HAP-1 (cell line): ENCODE measurements around the gene VPS37B.
A peak's percentile ranks its signal among the peaks of the same experiment; 100 is the strongest.
"Not testable (repeated sequence)": the region's sequence is repeated elsewhere in the genome, so short reads cannot be mapped to it uniquely, and the experiment has no call there.

Experiments used
- DNase-seq, 2 experiments: peaks; one replicate each; pipeline ENCODE4 v3.0.0-alpha.2; 2016 to 2020; ENCODE audit warnings: low spot score in 2 of 2
- H3K27me3 ChIP-seq: fragments of 250-450 bp; sonication (Bioruptor Pico); 2 replicates; pipeline ENCODE4 v1.5.1; 2020; ENCODE audit warnings: low read depth, mild to moderate bottlenecking, moderate library complexity
- H3K36me3 ChIP-seq: fragments of 250-450 bp; sonication (Bioruptor Pico); replicated peaks from 2 replicates; pipeline ENCODE4 v1.5.1; 2020; ENCODE audit warnings: mild to moderate bottlenecking
- H3K4me1 ChIP-seq: fragments of 250-450 bp; sonication (Bioruptor Pico); 2 replicates; pipeline ENCODE4 v1.5.1; 2020; ENCODE audit warnings: mild to moderate bottlenecking
- H3K4me3 ChIP-seq: fragments of 250-450 bp; sonication (Bioruptor Pico); 2 replicates; pipeline ENCODE4 v1.5.1; 2020; ENCODE audit warnings: mild to moderate bottlenecking, moderate library complexity
- H3K9me3 ChIP-seq: fragments of 250-450 bp; sonication (Bioruptor Pico); 2 replicates; pipeline ENCODE4 v1.5.1; 2020; ENCODE audit warnings: mild to moderate bottlenecking, moderate library complexity
- in situ Hi-C: fragments of 300-500 bp; cut with MboI; formaldehyde crosslinking; loops from 3 replicates; pipeline ENCODE4 v1.14.3; 2020; ENCODE audit warnings: low sequenced_read_pairs, inconsistent platforms, mixed read lengths

The VPS37B gene

DNA sequence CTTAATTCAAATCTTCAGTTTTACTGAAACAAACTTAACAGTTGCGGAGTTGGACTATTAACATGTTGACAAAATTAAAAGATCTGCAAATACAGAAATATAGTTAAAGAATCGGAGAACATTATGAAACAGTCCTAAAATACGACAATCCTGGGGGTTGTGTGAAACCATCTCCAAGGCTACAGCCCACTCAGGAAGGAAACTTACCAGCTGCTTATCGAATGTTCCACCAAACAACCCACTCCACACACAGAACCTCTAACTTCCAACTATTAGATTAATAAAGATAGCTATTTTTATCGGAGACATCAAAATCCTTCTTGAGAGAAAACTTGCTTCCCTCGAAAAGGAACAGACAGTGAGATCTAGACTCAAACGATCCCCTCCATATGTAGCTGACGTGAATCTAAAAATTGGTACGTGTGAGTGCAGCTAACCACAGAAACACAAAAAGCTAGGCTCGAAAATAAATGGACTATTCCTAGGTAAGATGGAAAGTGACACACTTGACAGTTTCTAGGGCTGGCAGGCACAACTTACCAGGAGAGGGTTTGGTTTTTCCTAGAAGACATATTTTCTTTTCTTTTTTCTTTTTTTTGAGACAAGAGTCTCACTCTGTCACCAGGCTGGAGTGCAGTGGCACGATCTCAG lies 12.9 kb downstream of the VPS37B start:
- no peak for DNase-seq
- peaks cover 3% of the 10 kb centered on the region; the same call in 1 of the 2 replicates for H3K36me3 ChIP-seq
- H3K4me1 ChIP-seq: peaks cover 27% of the 10 kb centered on the region
- H3K27me3 ChIP-seq: no peaks in the 10 kb centered on the region
- no peaks in the 10 kb centered on the region for H3K9me3 ChIP-seq
- no peak overlapping the region for H3K4me3 ChIP-seq
- in situ Hi-C loops: no loop called here

DNA sequence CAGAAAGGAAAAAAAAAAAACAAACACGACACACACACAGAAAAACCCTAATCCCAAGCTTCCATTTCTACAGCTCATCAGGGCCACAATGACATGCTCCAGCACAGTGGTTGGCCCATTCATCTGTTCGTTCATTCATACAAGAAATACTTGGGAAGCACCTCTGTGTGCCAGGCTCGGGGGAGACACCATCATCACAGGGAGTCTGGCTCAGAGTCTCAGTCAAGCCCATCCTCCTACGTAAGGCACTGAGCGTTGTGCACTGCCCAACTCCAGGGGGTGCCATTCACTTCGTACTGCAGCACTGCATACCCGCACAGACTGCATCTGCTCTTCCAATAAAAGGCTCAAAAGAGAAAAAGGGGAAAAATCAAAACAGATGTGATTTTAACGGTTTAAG lies 15.3 kb downstream of the VPS37B start:
- in situ Hi-C loops: no loop called here
- peaks cover 29% of the 10 kb centered on the region for H3K4me1 ChIP-seq
- no peaks in the 10 kb centered on the region for H3K9me3 ChIP-seq
- H3K27me3 ChIP-seq: no peaks in the 10 kb centered on the region
- no peak overlapping the region for H3K4me3 ChIP-seq
- H3K36me3 ChIP-seq: peaks cover 3% of the 10 kb centered on the region; the same call in 1 of the 2 replicates
- DNase-seq: peak in 1 of 2 experiments; percentile 64

DNA sequence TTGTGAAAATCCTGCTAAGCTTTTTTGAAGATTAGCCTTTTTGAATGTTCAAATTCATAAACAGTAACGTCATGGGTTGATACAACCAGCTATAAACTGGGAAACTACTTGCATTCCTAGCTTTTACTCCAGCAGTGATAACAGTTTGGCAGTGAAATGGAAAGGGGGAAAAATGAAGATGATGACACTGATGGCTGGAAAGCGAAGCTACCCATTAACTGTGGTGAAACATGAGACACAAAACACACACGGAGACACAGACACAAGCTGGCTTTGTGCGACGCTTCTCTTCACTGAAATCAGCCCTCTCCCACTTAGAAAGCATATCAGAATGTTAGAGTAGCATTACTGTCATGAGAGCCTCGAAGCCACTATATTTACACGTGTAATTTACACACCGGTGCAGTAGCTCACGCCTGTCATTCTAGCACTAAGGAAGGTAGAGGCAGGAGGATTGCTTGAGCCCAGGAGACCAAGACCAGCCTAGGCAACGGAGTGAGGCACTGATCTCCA lies 15.7 kb downstream of the VPS37B start:
- in situ Hi-C loops: no loop called here
- DNase-seq: no peak
- H3K4me1 ChIP-seq: peaks cover 33% of the 10 kb centered on the region
- H3K9me3 ChIP-seq: no peaks in the 10 kb centered on the region
- H3K36me3 ChIP-seq: peaks cover 3% of the 10 kb centered on the region; the same call in 1 of the 2 replicates
- H3K27me3 ChIP-seq: no peaks in the 10 kb centered on the region
- H3K4me3 ChIP-seq: no peak overlapping the region

DNA sequence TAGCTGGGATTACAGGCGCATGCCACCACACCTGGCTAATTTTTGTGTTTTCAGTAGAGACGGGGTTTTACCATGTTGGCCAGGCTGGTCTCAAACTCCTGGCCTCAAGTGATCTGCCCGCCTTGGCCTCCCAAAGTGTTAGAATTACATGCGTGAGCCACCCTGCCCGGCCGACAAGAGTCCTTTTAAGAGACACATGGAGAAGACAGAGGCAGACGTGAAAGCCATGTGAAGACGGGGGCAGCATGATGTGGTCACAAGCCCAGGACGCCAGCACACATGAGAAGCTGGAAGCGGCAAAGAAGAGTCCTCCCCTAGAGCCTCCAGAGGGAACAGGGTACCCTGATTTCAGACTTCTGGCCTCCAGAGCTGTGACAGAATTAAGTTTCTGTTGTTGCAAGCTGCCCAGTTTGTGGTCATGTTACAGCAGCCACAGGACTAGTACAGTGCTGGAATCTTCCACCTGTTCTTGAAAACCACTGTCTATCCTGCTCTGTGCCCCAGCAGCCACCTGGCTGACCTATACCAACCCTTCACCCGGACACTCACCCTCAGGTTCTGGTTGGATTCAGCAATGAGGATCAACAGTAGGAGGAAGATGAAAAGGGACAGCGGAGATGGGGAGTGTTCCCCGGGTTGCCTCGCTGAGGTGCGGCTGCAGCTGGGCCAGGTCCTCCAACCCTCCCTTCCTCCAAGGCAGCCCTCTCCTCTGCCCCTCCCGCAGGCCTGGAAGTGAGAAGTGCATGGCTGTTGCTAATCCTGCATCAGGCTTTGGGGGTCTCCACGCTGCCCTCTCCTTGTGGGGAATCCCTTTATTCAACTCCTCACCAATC lies 16.9 kb downstream of the VPS37B start:
- Histone ChIP-seq H3K9me3 (no peaks in the 10 kb centered on the region), H3K4me1 (peaks cover 43% of the 10 kb centered on the region), H3K4me3 (no peak overlapping the region), H3K27me3 (no peaks in the 10 kb centered on the region), H3K36me3 (peaks cover 3% of the 10 kb centered on the region; the same call in 1 of the 2 replicates)
- no peak for DNase-seq
- in situ Hi-C loops: no loop called here

DNA sequence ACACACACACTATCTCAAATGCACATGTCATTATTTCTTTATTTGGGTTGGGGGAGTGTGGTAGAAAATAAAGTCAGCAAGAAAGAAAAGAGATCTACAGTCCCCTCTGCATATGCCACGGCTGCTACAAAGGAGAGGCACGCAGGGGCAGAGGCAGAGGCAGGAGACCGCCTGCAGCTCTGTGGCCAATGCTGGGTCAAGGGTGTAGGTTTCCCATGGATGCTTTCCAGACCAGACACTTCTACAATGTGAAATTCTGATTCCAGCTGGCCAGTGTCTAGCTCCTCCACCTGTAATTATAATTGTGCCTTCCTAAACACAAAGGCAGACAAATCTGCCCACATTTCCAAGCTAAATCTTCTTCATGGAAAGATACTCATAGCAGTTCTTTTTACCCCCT lies 19.2 kb downstream of the VPS37B start:
- in situ Hi-C loops: no loop called here
- Histone ChIP-seq H3K9me3 (no peaks in the 10 kb centered on the region), H3K36me3 (peaks cover 3% of the 10 kb centered on the region; the same call in 1 of the 2 replicates), H3K4me1 (peaks cover 62% of the 10 kb centered on the region), H3K27me3 (no peaks in the 10 kb centered on the region), H3K4me3 (no peak overlapping the region)
- DNase-seq: no peak

DNA sequence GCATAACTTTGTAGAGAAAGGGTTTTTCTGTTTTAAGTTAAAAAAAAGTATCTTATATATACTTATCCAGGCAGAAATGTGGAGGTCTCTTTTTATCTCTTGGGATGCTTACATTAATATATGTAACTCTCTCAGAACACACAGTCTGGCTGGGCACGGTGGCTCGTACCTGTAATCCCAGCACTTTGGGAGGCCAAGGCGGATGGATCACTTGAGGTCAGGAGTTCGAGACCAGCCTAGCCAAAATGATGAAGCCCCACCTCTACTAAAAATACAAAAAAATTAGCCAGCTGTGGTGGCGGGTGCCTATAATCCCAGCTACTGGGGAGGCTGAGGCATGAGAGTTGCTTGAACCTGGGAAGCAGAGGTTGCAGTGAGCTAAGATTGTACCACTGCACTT lies 19.6 kb downstream of the VPS37B start:
- H3K27me3 ChIP-seq, DNase-seq, H3K4me3 ChIP-seq, H3K9me3 ChIP-seq, H3K36me3 ChIP-seq, in situ Hi-C loops: not testable (repeated sequence)
- peaks cover 67% of the 10 kb centered on the region for H3K4me1 ChIP-seq

DNA sequence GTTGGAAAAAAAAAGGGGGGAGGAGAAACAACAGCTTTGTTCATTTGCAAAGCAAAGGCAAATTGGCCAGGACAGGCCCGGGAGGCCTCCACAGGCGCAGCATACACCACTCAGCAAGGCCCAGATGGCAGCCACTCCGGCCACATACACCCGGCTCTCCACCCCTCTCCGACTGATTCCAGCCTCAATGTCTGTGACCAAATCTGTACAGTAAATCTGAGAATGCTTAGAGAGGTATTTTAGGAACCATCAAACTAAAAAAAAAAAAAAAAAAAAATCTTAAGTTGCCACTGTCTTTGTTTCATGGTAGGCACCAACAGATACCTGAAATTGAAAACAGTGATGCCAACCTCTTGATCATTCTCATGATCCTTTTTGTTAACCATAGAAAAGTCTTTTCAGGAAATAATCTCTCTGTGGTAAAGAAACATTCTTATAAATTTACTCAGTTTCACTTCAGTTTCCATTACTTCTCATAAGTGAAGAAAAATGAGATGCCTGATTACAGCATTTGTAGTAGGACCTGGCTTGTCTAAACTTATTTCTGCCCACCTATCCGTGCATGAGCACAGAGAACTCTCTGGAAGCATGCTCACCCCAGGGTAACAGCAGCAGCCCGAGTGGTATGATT lies 20.2 kb downstream of the VPS37B start:
- Histone ChIP-seq H3K4me1 (peaks cover 65% of the 10 kb centered on the region), H3K4me3 (no peak overlapping the region), H3K9me3 (no peaks in the 10 kb centered on the region), H3K36me3 (peaks cover 10% of the 10 kb centered on the region), H3K27me3 (no peaks in the 10 kb centered on the region)
- in situ Hi-C loops: no loop called here
- DNase-seq: peak; percentile 67 to 74

DNA sequence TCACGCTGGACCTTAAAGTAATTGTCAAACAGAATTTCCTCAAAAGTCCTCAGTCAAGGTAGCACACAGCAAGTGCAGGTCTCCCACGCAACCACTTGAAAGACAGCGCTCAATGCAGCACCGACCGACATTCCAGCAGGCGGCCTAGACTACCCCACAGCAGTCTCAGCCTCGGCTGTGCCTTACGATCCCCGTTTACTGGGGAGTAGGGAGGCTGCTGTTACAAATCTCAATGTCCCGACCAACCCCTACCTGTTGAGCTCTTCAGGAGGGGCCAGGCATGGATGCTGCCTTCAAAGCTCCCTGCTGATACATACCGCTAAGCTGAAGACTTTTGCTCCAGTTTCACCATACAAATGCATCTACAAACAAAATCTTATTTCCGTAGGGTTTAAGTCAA lies 21.8 kb downstream of the VPS37B start:
- no peaks in the 10 kb centered on the region for H3K9me3 ChIP-seq
- DNase-seq: peak in 1 of 2 experiments; percentile 66
- H3K27me3 ChIP-seq: no peaks in the 10 kb centered on the region
- peaks cover 23% of the 10 kb centered on the region for H3K36me3 ChIP-seq
- in situ Hi-C loops: no loop called here
- peaks cover 62% of the 10 kb centered on the region for H3K4me1 ChIP-seq
- no peak overlapping the region for H3K4me3 ChIP-seq

DNA sequence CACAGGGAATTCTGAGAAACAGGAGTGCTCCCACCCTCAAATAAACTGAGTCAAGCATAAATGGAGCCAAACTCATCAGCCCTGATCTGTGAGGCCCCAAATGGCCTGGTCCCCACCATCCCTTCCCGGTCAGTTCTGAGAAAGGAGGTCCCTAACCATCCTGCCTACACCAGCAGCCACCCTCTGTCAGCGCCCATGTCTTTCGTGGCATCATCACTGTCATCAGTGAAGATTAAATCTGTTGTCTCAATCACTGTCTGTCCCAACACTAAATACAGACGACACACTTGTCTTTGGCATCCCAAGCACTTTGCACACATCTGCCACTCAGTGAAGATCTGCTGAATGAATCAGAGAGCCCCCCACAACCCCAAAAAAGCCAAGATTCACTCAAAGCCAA lies 22.4 kb downstream of the VPS37B start:
- Histone ChIP-seq H3K4me1 (peaks cover 62% of the 10 kb centered on the region), H3K36me3 (peaks cover 28% of the 10 kb centered on the region), H3K9me3 (no peaks in the 10 kb centered on the region), H3K4me3 (no peak overlapping the region), H3K27me3 (no peaks in the 10 kb centered on the region)
- in situ Hi-C loops: no loop called here
- DNase-seq: no peak

DNA sequence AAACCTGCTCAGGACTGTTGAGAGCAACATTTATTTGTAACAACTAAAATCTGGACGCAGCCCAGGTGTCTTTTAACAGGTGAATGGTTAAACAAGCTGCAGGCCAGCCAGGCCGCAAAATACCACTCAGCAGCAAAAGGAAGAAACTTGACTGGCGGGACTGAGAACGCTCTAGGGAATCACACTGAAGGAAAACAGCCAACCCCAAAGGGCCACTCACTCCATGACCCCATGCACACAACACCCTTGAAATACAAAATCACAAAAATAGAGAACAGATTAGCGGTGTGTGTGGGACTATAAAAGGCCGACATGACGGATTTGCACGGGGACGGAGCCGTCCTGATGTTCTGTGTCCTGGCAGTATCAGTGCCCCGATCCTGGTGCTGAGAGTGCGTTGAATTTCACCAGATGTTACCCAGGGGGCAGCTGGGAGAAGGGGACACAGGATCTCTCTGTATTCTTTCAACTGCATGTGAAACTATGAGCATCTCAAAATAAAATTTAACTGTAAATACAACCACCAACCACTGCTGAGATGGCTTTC lies 23.0 kb downstream of the VPS37B start:
- Histone ChIP-seq H3K27me3 (no peaks in the 10 kb centered on the region), H3K9me3 (no peaks in the 10 kb centered on the region), H3K36me3 (peaks cover 35% of the 10 kb centered on the region), H3K4me1 (peaks cover 60% of the 10 kb centered on the region), H3K4me3 (peak overlapping the region; percentile 2)
- DNase-seq: no peak
- in situ Hi-C loops: no loop called here

DNA sequence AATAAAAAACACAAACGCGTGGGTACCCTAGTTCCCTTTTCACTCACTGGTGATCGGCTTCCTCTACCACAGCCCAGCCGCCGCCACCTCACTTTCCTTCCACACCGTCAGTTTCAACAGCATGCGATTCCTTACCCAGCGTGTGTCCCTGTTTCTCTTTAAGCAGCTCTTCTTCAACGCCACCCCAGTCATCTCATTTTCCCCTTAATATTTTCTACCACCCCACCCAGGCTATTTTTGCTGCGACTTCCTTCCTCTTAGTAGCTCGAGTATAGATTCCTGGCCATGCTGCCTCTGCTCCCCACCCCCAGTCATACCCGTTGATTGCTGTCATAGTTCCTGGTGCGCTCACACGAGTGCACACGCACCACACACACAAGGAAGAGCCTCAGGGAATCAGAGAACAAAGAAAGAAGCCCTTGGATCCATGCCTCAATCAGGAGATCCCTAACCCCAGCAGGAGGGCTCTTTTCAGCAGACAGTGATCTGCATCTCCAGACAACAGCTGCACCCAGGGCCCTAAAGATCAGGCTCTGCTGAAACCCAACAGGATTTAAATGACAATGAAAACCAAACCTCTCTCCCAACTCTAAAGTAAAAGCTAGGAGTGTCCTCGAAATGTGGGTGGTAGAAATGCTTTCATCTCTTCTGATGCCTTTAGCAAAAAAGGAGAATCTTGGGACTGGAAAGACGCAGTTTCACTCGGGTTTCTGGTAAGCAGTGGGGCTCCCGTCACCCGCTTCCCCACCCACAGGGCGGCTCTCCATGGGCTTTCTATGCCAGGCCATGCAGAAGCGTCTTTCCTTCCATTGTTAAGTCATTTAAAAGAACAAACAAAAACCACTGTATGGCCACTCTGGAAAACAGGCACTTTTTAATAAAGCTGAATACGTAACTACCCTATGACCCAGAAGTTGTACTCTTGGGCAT lies 23.8 kb downstream of the VPS37B start:
- H3K4me3 ChIP-seq: peak overlapping the region; percentile 15
- DNase-seq: peak; percentile 94 to 100
- no peaks in the 10 kb centered on the region for H3K27me3 ChIP-seq
- peaks cover 41% of the 10 kb centered on the region for H3K36me3 ChIP-seq
- H3K4me1 ChIP-seq: peaks cover 52% of the 10 kb centered on the region
- in situ Hi-C loops: no loop called here
- no peaks in the 10 kb centered on the region for H3K9me3 ChIP-seq

DNA sequence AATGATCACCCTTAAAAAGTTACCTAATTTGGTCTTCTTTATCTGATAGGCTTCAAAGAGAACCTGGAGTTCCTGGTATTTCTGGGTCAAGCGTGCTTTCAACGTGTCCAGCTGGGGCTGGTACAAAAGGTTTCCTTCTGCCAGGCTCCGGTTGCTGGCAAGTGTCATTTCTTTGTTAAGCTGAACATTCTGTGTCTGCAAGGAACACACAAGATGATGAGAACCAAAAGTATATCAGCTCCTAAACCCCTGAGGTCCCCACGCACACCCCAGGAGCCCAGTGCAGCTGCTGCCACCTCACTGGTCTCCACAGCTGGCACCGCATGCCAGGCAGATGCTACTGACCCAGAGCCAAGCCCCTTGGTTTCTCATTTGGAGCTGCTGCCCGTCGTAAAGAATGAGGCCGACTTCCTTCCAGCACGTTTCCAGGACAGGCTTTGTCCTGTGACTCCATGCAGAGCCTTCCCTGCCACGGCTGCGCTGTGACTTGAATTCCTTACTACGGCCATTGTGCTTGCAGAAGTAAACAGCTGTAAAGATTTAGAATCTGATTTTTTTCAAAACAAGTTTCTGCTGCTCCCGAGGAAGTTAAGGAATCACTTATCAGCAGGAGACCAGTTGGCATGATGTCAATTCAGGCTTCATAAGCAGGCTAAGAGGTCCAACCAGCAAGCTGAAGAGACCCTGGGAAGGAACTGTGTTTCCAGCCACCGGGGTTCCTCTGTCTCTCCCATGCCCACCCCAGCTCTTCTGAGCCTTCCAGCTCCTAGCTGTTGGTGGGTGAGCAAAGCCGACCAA lies 24.9 kb downstream of the VPS37B start:
- Histone ChIP-seq H3K27me3 (no peaks in the 10 kb centered on the region), H3K9me3 (no peaks in the 10 kb centered on the region), H3K4me1 (peaks cover 46% of the 10 kb centered on the region), H3K36me3 (peaks cover 50% of the 10 kb centered on the region), H3K4me3 (peak overlapping the region; percentile 15; the same call in 1 of the 2 replicates)
- DNase-seq: no peak
- in situ Hi-C loops: no loop called here
